Hepatic stellate cell (primary cell): ENCODE data around the gene PTGR3.
"Not testable (repeated sequence)": the region's sequence is repeated elsewhere in the genome, so short reads cannot be mapped to it uniquely, and the experiment has no call there.

ENCODE experiments used
- DNase-seq: peaks from one replicate; pipeline ENCODE4 v3.0.0; 2011; ENCODE audit warnings: low spot score

PTGR3 gene

GRCh38 chr18:75202696-75203365, 6.1 kb downstream of the PTGR3 start:
- DNase-seq: no peak

- DNase-seq: no peak
Measured at GRCh38 chr18:75201282-75202270, 7.4 kb downstream of the PTGR3 start.

- no peak for DNase-seq
Measured at GRCh38 chr18:75200605-75201280, 8.2 kb downstream of the PTGR3 start.

GRCh38 chr18:75200071-75200470, 8.9 kb downstream of the PTGR3 start:
- DNase-seq: no peak

- DNase-seq: no peak
Measured at GRCh38 chr18:75199327-75199726, 9.6 kb downstream of the PTGR3 start.

DNA sequence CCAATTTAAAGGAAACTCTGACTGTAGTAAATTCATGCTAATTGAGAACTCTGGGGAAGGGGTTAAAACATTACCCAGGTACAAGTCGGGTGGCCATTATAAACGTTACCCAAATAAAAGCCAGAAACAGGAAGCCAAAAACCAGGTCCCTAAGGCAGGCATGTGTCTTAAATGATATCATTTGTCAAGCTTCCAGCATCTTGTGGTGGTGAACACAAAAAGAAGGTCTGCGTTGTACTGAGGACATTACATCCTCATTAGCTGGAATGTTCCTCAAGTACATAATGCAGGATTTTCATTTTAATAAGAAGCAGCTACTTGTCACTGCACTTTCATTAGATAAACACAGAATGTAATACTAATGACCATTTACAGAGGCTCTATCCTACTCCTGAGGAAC, 10.9 kb downstream of the PTGR3 start:
- no peak for DNase-seq

- DNase-seq: no peak
Measured at GRCh38 chr18:75192899-75193298, 16.0 kb downstream of the PTGR3 start.

DNA sequence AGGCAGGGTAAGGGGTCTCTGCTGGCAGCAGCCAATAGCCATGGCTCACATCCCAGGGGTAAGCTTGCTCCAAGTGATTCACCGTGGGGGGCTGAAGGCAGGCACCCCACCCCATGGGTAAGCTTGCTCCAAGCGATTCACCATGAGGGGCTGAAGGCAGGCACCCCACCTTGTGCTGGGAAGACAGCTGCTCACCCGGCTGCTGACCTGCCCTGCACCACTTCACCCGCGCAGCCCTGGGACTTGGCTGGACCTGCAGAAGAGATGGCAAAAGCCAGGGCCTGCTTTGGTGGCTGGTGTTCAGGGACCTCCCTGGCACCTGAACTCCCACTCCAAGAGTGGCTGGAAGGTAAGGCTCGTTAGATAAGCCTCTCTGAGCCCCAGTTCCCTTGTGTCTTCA, 19.2 kb downstream of the PTGR3 start:
- DNase-seq: no peak

- not testable (repeated sequence) for DNase-seq
Measured at GRCh38 chr18:75187702-75188101, 21.2 kb downstream of the PTGR3 start.

GRCh38 chr18:75185460-75185859, 23.5 kb downstream of the PTGR3 start:
- DNase-seq: no peak

GRCh38 chr18:75183973-75184493, 24.9 kb downstream of the PTGR3 start:
- DNase-seq: no peak

DNA sequence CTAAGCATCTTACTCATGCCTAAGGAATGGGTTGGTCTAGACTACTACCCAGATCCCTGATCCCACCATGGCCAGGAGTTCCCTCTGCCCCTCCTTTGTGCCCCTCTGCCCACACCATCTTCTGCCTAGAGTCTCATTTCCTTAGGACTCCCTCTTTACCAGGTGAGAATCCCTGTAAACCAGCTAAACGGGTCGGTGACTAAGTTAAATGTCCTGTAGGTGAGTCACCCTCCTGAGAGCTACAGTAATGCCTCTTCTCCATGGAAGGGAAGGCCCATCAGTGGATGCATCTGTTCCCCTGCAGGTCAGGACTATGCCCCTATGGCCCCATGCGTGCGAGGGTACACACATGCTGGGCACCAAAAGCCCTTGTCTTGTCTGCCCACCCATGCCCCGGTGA, 25.4 kb downstream of the PTGR3 start:
- no peak for DNase-seq

DNA sequence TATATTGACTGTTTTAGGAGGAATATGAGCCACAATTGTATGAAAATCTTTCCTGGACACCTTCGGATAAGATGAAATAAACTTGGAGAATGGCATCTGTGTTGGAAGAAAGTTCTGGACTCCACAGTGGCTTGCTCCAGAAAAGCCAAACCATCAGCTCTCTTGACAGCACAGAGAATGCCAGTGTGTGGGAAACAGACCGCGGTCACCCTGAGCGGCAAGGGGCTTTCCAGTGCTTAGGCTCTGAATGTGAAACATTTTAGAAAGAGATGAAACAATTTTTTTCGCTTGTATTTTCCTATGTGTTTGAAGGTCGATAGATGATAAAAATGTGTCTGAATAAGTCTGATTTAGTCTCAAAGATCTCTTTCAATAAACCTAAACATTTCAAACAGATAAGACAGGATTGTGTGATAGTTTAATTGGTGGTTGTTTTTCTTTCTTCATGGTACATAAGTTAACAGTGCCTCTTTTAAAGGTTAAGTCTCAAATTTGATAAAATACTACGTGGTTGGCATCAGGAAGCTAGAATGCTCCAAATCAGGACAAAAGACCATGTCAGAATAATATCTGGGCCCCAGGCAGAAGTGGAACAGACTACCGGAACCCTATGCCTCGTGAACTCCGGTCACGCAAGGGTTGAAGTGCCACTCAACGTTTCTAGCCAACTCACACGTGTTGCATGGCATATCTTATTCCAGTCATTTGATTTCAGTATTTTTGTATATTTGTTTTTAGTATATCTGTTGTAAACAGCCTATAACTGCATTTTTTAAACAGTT, 28.9 kb downstream of the PTGR3 start:
- DNase-seq: no peak

DNA sequence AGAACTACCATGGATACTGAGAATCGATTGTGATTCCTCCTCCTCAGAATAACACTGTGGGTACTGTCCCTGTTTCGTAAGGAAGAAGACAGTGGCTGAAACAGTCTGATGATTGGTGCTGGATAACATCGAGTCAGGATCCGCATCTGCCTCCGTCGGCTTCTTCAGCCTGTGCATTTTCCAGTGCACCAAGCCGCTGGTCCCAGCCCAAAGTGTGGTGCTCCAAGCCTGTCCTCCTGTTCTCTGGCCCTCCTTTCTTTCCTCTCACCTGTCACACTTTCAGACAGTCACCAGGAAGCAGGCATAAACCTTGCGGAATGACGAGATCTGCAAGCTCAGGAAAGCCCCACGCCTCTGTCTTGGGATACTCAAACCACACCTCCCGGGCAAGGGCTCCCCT, 30.6 kb downstream of the PTGR3 start:
- DNase-seq: no peak

GRCh38 chr18:75176849-75177248, 32.1 kb downstream of the PTGR3 start:
- DNase-seq: no peak

DNA sequence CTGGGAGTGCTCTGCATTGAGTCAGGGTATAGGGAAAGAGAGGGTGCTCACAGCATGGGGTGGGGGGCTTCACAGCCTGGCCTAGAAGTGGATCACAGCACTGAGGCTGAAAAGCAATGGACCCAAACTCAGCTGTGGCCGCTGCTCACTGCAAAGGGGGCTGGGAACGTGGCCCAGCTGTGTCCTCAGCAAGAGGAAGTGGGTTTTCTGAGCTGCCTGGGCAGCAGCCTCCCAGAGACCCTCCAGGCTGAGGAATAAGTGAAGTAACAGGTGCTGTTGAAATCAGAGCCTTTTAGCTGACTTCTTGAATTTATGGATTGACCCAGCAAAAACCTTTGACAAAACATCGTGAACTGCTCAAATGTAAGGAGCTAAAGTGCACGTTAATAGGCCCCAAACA, 35.2 kb downstream of the PTGR3 start:
- no peak for DNase-seq

GRCh38 chr18:75173125-75173432, 35.9 kb downstream of the PTGR3 start:
- no peak for DNase-seq

DNA sequence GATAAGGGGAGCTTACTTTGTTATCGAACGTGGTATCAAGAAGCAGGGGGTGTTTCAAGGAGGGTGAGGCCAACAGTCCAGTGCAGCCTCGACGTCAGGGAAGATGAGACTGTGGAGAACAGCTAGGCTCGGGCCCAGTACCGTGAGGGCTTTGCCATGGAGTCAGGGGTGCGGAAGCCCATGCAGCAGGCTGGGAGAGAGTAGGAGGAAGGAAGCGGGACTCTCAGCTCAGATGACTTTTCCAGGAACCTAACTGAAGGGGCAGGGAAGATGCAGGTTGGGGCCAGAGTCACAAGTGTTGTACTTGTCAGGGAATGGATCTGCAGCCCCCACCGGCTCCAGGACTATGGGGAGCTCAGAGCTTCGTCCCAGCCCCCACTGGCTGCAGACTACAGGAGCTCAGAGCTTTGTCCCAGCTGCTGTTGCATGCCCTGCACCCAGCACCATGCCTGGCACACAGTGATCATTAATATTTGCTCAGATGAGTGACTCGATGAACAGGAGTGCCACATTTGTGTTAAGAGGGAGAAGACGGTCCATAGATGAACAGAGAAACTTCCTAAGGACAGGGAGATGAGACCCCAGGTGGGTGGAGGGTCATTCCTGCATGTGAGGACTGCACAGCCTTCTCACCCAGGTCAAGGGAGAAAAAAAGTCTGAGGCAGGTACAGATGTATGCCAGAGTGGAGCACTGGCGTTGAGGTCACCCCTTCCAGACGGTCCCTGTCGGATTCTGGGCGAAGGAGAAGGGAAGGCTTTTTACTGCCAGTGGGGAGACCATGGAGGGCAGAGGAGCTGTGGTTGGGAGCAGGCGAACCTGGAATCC, 36.4 kb downstream of the PTGR3 start:
- DNase-seq: no peak

DNA sequence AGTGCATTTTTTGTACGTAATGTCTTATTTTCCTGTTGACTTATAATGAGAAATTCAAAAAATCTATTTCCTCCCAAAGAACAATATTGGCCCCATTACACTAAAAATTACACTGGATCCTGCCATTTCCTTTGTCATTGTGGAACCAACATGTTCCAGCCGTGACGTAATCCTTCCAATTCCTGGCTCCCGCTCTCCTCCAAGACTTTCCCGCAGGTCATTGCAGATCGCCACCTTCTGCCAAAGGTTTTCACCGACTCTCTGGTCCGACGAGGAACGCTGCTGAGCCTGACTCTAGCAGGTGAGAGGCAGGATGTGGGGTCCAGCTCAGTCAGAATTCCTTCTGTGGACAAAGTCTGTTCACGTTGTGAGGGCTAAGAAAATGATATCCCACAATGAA, 38.0 kb downstream of the PTGR3 start:
- no peak for DNase-seq

GRCh38 chr18:75170022-75170789, 38.7 kb downstream of the PTGR3 start:
- no peak for DNase-seq
